K562 (cell line): ENCODE data around the gene WWOX. TPM values are rescaled to one million over a fixed set of nuclear protein-coding genes. Genes with fewer than 3 reads are reported as not detected.

Experiments used
- ATAC-seq: fragments of 200-7000 bp; cut with Tn5 transposase; 3 replicates; pipeline ENCODE4 v1.9.1; 2020; ENCODE audit warnings: moderate library complexity
- BruUV-seq: library from RNA; stranded (reverse); fragments of 400-500 nt; replicated peaks from 2 replicates; lab custom pipeline; 2021; lab: Mats Ljungman, UMichigan
- CTCF ChIA-PET: fragments of 300-600 bp; formaldehyde crosslinking; extraction: SDS; loops from one replicate; lab custom pipeline; 2021; ENCODE audit warnings: low intra/inter-chr PET ratio; lab: Yijun Ruan, JAX
- POLR2A ChIA-PET: fragments of 300-600, 350-650 bp; sonication (Branson Sonifier 250); formaldehyde crosslinking; extraction: SDS; loops from one replicate; lab custom pipeline; 2021; ENCODE audit warnings: antibody characterized with exemption, inconsistent platforms; lab: Yijun Ruan, JAX
- DNase-seq, 4 experiments: peaks; one replicate each; pipeline versions ENCODE4 v3.0.0 to v3.0.0-alpha.2; 2011 to 2018; ENCODE audit warnings: low spot score in 3 of 4, mixed read lengths in 3 of 4; ENCODE audit errors: extremely low read depth in 1 of 4
- FAIRE-seq: peaks from 2 replicates; lab custom pipeline; 2011; peaks lifted over from hg19 to GRCh38; lab: Jason Lieb, UNC
- H2AFZ ChIP-seq: 2 replicates; pipeline ENCODE4 v1.6.0; 2011; ENCODE audit warnings: low read depth, low read length, control low read depth, inconsistent platforms
- H3K27ac ChIP-seq: fragments of 200-600 bp; 3 replicates; pipeline ENCODE4 v1.8.0; 2011; ENCODE audit warnings: low read depth, mild to moderate bottlenecking, control low read depth, inconsistent platforms, low read length, moderate library complexity, mixed read lengths; ENCODE audit errors: extremely low read depth
- H3K27me3 ChIP-seq, 2 experiments: fragments of 300-600 bp in 1 of 2; 2 replicates in 1 of 2; 3 replicates in 1 of 2; pipeline versions ENCODE4 v1.6.0 to v1.8.0; 2011; ENCODE audit warnings: inconsistent platforms in 2 of 2, low read length in 2 of 2, mild to moderate bottlenecking in 1 of 2, mixed read lengths in 1 of 2, moderate library complexity in 1 of 2; ENCODE audit not compliant: control insufficient read depth in 2 of 2, insufficient read depth in 2 of 2
- H3K36me3 ChIP-seq: fragments of 300-600 bp; 3 replicates; pipeline ENCODE4 v1.8.0; 2011; ENCODE audit warnings: mild to moderate bottlenecking, low read length, inconsistent platforms; ENCODE audit not compliant: control insufficient read depth, insufficient read depth
- H3K4me1 ChIP-seq, 2 experiments: fragments of 200-600 bp in 1 of 2; replicated peaks in 1 of 2; 2 replicates in 1 of 2; 3 replicates in 1 of 2; pipeline versions ENCODE4 v1.5.1 to v1.8.0; 2011; ENCODE audit warnings: inconsistent platforms in 2 of 2, low read length in 2 of 2, mild to moderate bottlenecking in 1 of 2, mixed read lengths in 1 of 2, moderate library complexity in 1 of 2; ENCODE audit not compliant: control insufficient read depth in 2 of 2, insufficient read depth in 2 of 2
- H3K4me2 ChIP-seq: 2 replicates; pipeline ENCODE4 v1.6.1; 2011; ENCODE audit warnings: low read length, control low read depth, inconsistent platforms, mixed read lengths; ENCODE audit not compliant: insufficient read depth
- H3K4me3 ChIP-seq: fragments of 200-600 bp; sonication (generic), shearing (Covaris generic); 2 replicates; pipeline ENCODE4 v1.5.1; 2016; ENCODE audit warnings: control low read depth, inconsistent platforms
- H3K79me2 ChIP-seq: fragments of 200-600 bp; 3 replicates; pipeline ENCODE4 v1.8.0; 2011; ENCODE audit warnings: low read length, inconsistent platforms; ENCODE audit not compliant: control insufficient read depth, insufficient read depth
- H3K9ac ChIP-seq, 2 experiments: 2 replicates each; pipeline versions ENCODE4 v1.6.0 to v1.6.1; 2011; ENCODE audit warnings: low read depth in 2 of 2, low read length in 2 of 2, control low read depth in 1 of 2, inconsistent platforms in 1 of 2, mild to moderate bottlenecking in 1 of 2, mixed read lengths in 1 of 2; ENCODE audit not compliant: insufficient read depth in 1 of 2
- H3K9me1 ChIP-seq: one replicate; pipeline ENCODE4 v1.6.0; 2011; ENCODE audit warnings: inconsistent platforms, mild to moderate bottlenecking, low read length, moderate library complexity; ENCODE audit not compliant: control insufficient read depth, insufficient read depth
- H3K9me3 ChIP-seq: replicated peaks from 2 replicates; pipeline ENCODE4 v1.5.1; 2011; ENCODE audit warnings: low read depth, low read length, inconsistent platforms; ENCODE audit not compliant: control insufficient read depth, insufficient read depth
- H4K20me1 ChIP-seq: replicated peaks from 2 replicates; pipeline ENCODE4 v1.6.1; 2011; ENCODE audit warnings: low read length, inconsistent platforms, mixed read lengths; ENCODE audit not compliant: control insufficient read depth, insufficient read depth
- ESRRA ChIP-seq: fragments of 450-650 bp; IDR thresholded peaks from 2 replicates; pipeline ENCODE4 v1.6.1; 2014; ENCODE audit warnings: low read depth, mild to moderate bottlenecking, moderate library complexity, borderline replicate concordance
- ETV1 ChIP-seq: fragments of 450-650 bp; conservative IDR thresholded peaks from 2 replicates; pipeline ENCODE4 v1.6.1; 2016; ENCODE audit warnings: missing genetic modification characterization, control low read depth, low read depth, missing compliant biosample characterization
- NFATC3 ChIP-seq: fragments of 450-650 bp; IDR thresholded peaks from 2 replicates; pipeline ENCODE4 v1.6.1; 2017; ENCODE audit warnings: mild to moderate bottlenecking
- PML ChIP-seq: IDR thresholded peaks from 2 replicates; pipeline ENCODE4 v1.6.1; 2012; ENCODE audit warnings: low read length, inconsistent platforms
- RBM15 ChIP-seq: fragments of 200-400 bp; formaldehyde crosslinking; IDR thresholded peaks from 2 replicates; pipeline ENCODE4 v1.6.1; 2018; ENCODE audit warnings: mild to moderate bottlenecking, low read length, moderate library complexity; ENCODE audit not compliant: insufficient read depth
- RBM22 ChIP-seq: fragments of 200-400 bp; formaldehyde crosslinking; IDR thresholded peaks from 2 replicates; pipeline ENCODE4 v1.6.1; 2018; ENCODE audit warnings: low read length, low read depth; ENCODE audit not compliant: poor library complexity, severe bottlenecking
- ZNF146 ChIP-seq: IDR thresholded peaks from one replicate; pipeline ENCODE4 v1.6.1; 2018; ENCODE audit warnings: missing compliant biosample characterization; ENCODE audit not compliant: unreplicated experiment
- ZZZ3 ChIP-seq: fragments of 450-650 bp; IDR thresholded peaks from 2 replicates; pipeline ENCODE4 v1.6.1; 2016; ENCODE audit warnings: antibody characterized with exemption, mild to moderate bottlenecking, moderate library complexity
- WGBS: fragments of 100-300 bp; shearing (Covaris generic); methylation state at CpG from one replicate; pipeline ENCODE4 v1.1.6; 2016; ENCODE audit warnings: low coverage, mixed read lengths; ENCODE audit not compliant: insufficient coverage; ENCODE audit errors: missing lambda C conversion rate; 5-methylcytosine and 5-hydroxymethylcytosine counted together
- in situ Hi-C: fragments of 300-500 bp; cut with MboI; formaldehyde crosslinking; loops from 4 replicates; pipeline ENCODE4 v1.15.0; 2018; ENCODE audit warnings: inconsistent platforms, mixed read lengths
- intact Hi-C: fragments of 100-400 bp; cut with micrococcal nuclease; formaldehyde crosslinking; loops from 2 replicates; pipeline ENCODE4 v1.14.2; 2022
- polyA plus RNA-seq, 8 experiments: library from polyadenylated mRNA; depleted of rRNA in 4 of 8; stranded (reverse) in 5 of 8; unstranded in 3 of 8; fragments of >200 nt; fragmentation: Nextera tagmentation in 2 of 8; fragmentation: Illumina TruSeq in 1 of 8; extraction: Ambion mirVana in 2 of 8; extraction: Trizol in 1 of 8; gene quantifications; 2 replicates each; pipeline versions ENCODE4 v1.2.1 to v1.2.3, GENCODE V29; 2011 to 2014; ENCODE audit warnings: inconsistent platforms in 1 of 8, missing spikeins in 1 of 8
- total RNA-seq, 7 experiments: library from RNA; depleted of rRNA in 6 of 7; stranded (reverse); fragments of >200 nt in 6 of 7; fragmentation: Illumina TruSeq in 2 of 7; extraction: Trizol in 2 of 7; gene quantifications; 2 replicates each; pipeline versions ENCODE4 v1.2.1 to v1.2.3, GENCODE V29; 2011 to 2021; ENCODE audit warnings: low replicate concordance in 1 of 7
- TF ChIP-seq, protein P1 (sequence below): fragments of 450-650 bp; formaldehyde crosslinking; IDR thresholded peaks from 2 replicates; pipeline ENCODE4 v1.4.0; 2020; ENCODE audit warnings: mild to moderate bottlenecking, moderate library complexity
- TF ChIP-seq, protein P2 (sequence below): fragments of 450-650 bp; IDR thresholded peaks from one replicate; pipeline ENCODE4 v1.6.1; 2018; ENCODE audit warnings: mild to moderate bottlenecking, moderate library complexity; ENCODE audit not compliant: partially characterized antibody
- TF ChIP-seq, protein P3 (sequence below), 2 experiments: fragments of 450-650 bp in 1 of 2; sonication (generic) in 1 of 2; formaldehyde crosslinking; conservative IDR thresholded peaks; 2 replicates each; pipeline versions ENCODE4 v1.4.0 to v1.8.1; 2020 to 2022; ENCODE audit warnings: mild to moderate bottlenecking in 1 of 2, missing genetic modification reagents in 1 of 2
- TF ChIP-seq, protein P4 (sequence below), 3 experiments: IDR thresholded peaks in 2 of 3; conservative IDR thresholded peaks in 1 of 3; 2 replicates each; pipeline ENCODE4 v1.5.1; 2011 to 2012; ENCODE audit warnings: low read length in 3 of 3, mild to moderate bottlenecking in 3 of 3, control low read depth in 2 of 3, improper control_type of control experiment in 1 of 3, inconsistent platforms in 1 of 3, low read depth in 1 of 3, mixed read lengths in 1 of 3, moderate library complexity in 1 of 3; ENCODE audit not compliant: insufficient read depth in 2 of 3

Gene WWOX
- total and polyA plus RNA-seq, 9 of the 15 experiments (the other 6 are each of a cell fraction or from before 2014, with no cell fraction given), result 1.6 to 22.7 (median 8.1) TPM

- Histone ChIP-seq H3K9me3 (no peaks in the 10 kb centered on the region), H3K27ac (no peak overlapping the region), H3K36me3 (no peaks in the 10 kb centered on the region), H3K79me2 (no peaks in the 10 kb centered on the region), H3K4me1 (no peaks in the 10 kb centered on the region), H3K4me2 (no peak overlapping the region), H3K27me3 (peaks cover 4% of the 10 kb centered on the region in 2 experiments), H2AFZ (no peak overlapping the region), H4K20me1 (no peaks in the 10 kb centered on the region), H3K9ac (no peak overlapping the region), H3K4me3 (no peak overlapping the region), H3K9me1 (no peaks in the 10 kb centered on the region)
- DNase-seq, result no peak
- CTCF ChIA-PET, result no interaction called here
- in situ Hi-C loops, result no loop called here
- intact Hi-C loops, result no loop called here
- no peak for ATAC-seq
- POLR2A ChIA-PET, result no interaction called here
- no peak for FAIRE-seq
- 2% methylated on average over 5 of the region's 5 CpGs for WGBS
- BruUV-seq, result no TSS peak
- no peak for TF ChIP-seq ETV1 (tag)
- TF ChIP-seq NFATC3, result no peak
- no peak for TF ChIP-seq ESRRA
- TF ChIP-seq ZNF146 (CRISPR knock-in tag), result no peak
- TF ChIP-seq, protein P1, sequence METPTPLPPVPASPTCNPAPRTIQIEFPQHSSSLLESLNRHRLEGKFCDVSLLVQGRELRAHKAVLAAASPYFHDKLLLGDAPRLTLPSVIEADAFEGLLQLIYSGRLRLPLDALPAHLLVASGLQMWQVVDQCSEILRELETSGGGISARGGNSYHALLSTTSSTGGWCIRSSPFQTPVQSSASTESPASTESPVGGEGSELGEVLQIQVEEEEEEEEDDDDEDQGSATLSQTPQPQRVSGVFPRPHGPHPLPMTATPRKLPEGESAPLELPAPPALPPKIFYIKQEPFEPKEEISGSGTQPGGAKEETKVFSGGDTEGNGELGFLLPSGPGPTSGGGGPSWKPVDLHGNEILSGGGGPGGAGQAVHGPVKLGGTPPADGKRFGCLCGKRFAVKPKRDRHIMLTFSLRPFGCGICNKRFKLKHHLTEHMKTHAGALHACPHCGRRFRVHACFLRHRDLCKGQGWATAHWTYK (CRISPR knock-in tag), result no peak
- no peak for TF ChIP-seq RBM15
- TF ChIP-seq, protein P2, sequence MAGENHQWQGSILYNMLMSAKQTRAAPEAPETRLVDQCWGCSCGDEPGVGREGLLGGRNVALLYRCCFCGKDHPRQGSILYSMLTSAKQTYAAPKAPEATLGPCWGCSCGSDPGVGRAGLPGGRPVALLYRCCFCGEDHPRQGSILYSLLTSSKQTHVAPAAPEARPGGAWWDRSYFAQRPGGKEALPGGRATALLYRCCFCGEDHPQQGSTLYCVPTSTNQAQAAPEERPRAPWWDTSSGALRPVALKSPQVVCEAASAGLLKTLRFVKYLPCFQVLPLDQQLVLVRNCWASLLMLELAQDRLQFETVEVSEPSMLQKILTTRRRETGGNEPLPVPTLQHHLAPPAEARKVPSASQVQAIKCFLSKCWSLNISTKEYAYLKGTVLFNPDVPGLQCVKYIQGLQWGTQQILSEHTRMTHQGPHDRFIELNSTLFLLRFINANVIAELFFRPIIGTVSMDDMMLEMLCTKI, result no peak
- no peak for TF ChIP-seq RBM22
- TF ChIP-seq, protein P3, sequence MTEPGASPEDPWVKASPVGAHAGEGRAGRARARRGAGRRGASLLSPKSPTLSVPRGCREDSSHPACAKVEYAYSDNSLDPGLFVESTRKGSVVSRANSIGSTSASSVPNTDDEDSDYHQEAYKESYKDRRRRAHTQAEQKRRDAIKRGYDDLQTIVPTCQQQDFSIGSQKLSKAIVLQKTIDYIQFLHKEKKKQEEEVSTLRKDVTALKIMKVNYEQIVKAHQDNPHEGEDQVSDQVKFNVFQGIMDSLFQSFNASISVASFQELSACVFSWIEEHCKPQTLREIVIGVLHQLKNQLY (CRISPR knock-in tag; conservative IDR thresholded peaks at IDR 0.05), result no peak
- TF ChIP-seq PML, result no peak
- TF ChIP-seq ZZZ3, result no peak
- TF ChIP-seq, protein P4, sequence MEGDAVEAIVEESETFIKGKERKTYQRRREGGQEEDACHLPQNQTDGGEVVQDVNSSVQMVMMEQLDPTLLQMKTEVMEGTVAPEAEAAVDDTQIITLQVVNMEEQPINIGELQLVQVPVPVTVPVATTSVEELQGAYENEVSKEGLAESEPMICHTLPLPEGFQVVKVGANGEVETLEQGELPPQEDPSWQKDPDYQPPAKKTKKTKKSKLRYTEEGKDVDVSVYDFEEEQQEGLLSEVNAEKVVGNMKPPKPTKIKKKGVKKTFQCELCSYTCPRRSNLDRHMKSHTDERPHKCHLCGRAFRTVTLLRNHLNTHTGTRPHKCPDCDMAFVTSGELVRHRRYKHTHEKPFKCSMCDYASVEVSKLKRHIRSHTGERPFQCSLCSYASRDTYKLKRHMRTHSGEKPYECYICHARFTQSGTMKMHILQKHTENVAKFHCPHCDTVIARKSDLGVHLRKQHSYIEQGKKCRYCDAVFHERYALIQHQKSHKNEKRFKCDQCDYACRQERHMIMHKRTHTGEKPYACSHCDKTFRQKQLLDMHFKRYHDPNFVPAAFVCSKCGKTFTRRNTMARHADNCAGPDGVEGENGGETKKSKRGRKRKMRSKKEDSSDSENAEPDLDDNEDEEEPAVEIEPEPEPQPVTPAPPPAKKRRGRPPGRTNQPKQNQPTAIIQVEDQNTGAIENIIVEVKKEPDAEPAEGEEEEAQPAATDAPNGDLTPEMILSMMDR (IDR thresholded peaks at IDR 0.05 in 2 of 3, conservative IDR thresholded peaks at IDR 0.05 in 1 of 3; ENCODE audit: insufficient read depth in 2 of 3, low read depth in 1 of 3, low read length in 3 of 3), result no peak
Measured at GRCh38 chr16:78879011-78879410, 779.6 kb downstream of the WWOX start.
